NCI-H1436 treated with DMSO at 0.1 percent for 48 hours (cell line): ENCODE data around the gene GABRB2.

Source experiments
- DNase-seq: peaks from one replicate; lab custom pipeline; 2025; lab: John Stamatoyannopoulos, UW

GABRB2 gene

GRCh38 chr5:161471211-161471950, 75.1 kb downstream of the GABRB2 start:
- DNase-seq, result no peak

- no peak for DNase-seq
Measured at GRCh38 chr5:161467703-161468102, 78.8 kb downstream of the GABRB2 start.

GRCh38 chr5:161460741-161461140, 85.8 kb downstream of the GABRB2 start:
- DNase-seq, result no peak

- no peak for DNase-seq
Measured at GRCh38 chr5:161446655-161447054, 99.9 kb downstream of the GABRB2 start.

- no peak for DNase-seq
Measured at GRCh38 chr5:161442471-161442870, 104.1 kb downstream of the GABRB2 start.

- no peak for DNase-seq
Measured at GRCh38 chr5:161432798-161433197, 113.7 kb downstream of the GABRB2 start.

GRCh38 chr5:161431963-161432362, 114.6 kb downstream of the GABRB2 start:
- no peak for DNase-seq

- no peak for DNase-seq
Measured at GRCh38 chr5:161421067-161421466, 125.5 kb downstream of the GABRB2 start.

GRCh38 chr5:161420521-161420920, 126.0 kb downstream of the GABRB2 start:
- DNase-seq, result no peak

GRCh38 chr5:161414896-161415295, 131.6 kb downstream of the GABRB2 start:
- DNase-seq, result no peak

GRCh38 chr5:161414037-161414436, 132.5 kb downstream of the GABRB2 start:
- no peak for DNase-seq

- no peak for DNase-seq
Measured at GRCh38 chr5:161412792-161413191, 133.7 kb downstream of the GABRB2 start.

GRCh38 chr5:161411156-161411555, 135.4 kb downstream of the GABRB2 start:
- DNase-seq, result no peak

- no peak for DNase-seq
Measured at GRCh38 chr5:161410640-161411039, 135.9 kb downstream of the GABRB2 start.

GRCh38 chr5:161409471-161409870, 137.1 kb downstream of the GABRB2 start:
- DNase-seq, result no peak

GRCh38 chr5:161406880-161407279, 139.6 kb downstream of the GABRB2 start:
- DNase-seq, result no peak

- DNase-seq, result no peak
Measured at GRCh38 chr5:161403996-161404395, 142.5 kb downstream of the GABRB2 start.

- DNase-seq, result no peak
Measured at GRCh38 chr5:161403121-161403520, 143.4 kb downstream of the GABRB2 start.

GRCh38 chr5:161400583-161400982, 145.9 kb downstream of the GABRB2 start:
- DNase-seq, result no peak

GRCh38 chr5:161399996-161400562, 146.4 kb downstream of the GABRB2 start:
- DNase-seq, result no peak

- no peak for DNase-seq
Measured at GRCh38 chr5:161397448-161397847, 149.1 kb downstream of the GABRB2 start.

GRCh38 chr5:161396171-161396570, 150.4 kb downstream of the GABRB2 start:
- no peak for DNase-seq

GRCh38 chr5:161391724-161392123, 154.8 kb downstream of the GABRB2 start:
- DNase-seq, result no peak

- no peak for DNase-seq
Measured at GRCh38 chr5:161391016-161391415, 155.5 kb downstream of the GABRB2 start.
